HG03558 (cell line): Measurements from ENCODE around the gene OR8A1.
"Not testable (repeated sequence)": the region's sequence is repeated elsewhere in the genome, so short reads cannot be mapped to it uniquely, and the experiment has no call there.

Experiments
- ATAC-seq: cut with Tn5 transposase; IDR thresholded peaks from one replicate; pipeline ENCODE4 v1.9.1; 2021; ENCODE audit warnings: moderate number of reproducible peaks; ENCODE audit not compliant: unreplicated experiment; ENCODE audit errors: extremely low read depth

The OR8A1 gene

GRCh38 chr11:124591430-124591829, 21.6 kb downstream of the OR8A1 start:
- ATAC-seq: no peak

- ATAC-seq: no peak
Measured at GRCh38 chr11:124592627-124593026, 22.8 kb downstream of the OR8A1 start.

- ATAC-seq: no peak
Measured at GRCh38 chr11:124595302-124595701, 25.5 kb downstream of the OR8A1 start.

GRCh38 chr11:124597626-124598025, 27.8 kb downstream of the OR8A1 start:
- no peak for ATAC-seq

- ATAC-seq: no peak
Measured at GRCh38 chr11:124600621-124601320, 31.0 kb downstream of the OR8A1 start.

- no peak for ATAC-seq
Measured at GRCh38 chr11:124602193-124602592, 32.4 kb downstream of the OR8A1 start.

GRCh38 chr11:124602723-124603122, 32.9 kb downstream of the OR8A1 start:
- ATAC-seq: not testable (repeated sequence)

- no peak for ATAC-seq
Measured at GRCh38 chr11:124605719-124606118, 35.9 kb downstream of the OR8A1 start.

- no peak for ATAC-seq
Measured at GRCh38 chr11:124608147-124608546, 38.4 kb downstream of the OR8A1 start.

GRCh38 chr11:124610295-124610694, 40.5 kb downstream of the OR8A1 start:
- no peak for ATAC-seq

- ATAC-seq: no peak
Measured at GRCh38 chr11:124611064-124611463, 41.3 kb downstream of the OR8A1 start, which contains the start of gene PANX3. TSS of gene PANX3 (plus strand) at chr11:124611428. CDS start at chr11:124611557, 129 bp downstream.

- no peak for ATAC-seq
Measured at GRCh38 chr11:124612045-124612444, 42.2 kb downstream of the OR8A1 start.

GRCh38 chr11:124612567-124613246, 42.9 kb downstream of the OR8A1 start:
- no peak for ATAC-seq

GRCh38 chr11:124618863-124619262, 49.1 kb downstream of the OR8A1 start:
- ATAC-seq: no peak
